CD1c-positive myeloid dendritic cell (primary cell): ENCODE data around the gene NOSIP.

Experiments used
- DNase-seq: peaks from one replicate; pipeline ENCODE4 v3.0.0-alpha.2; 2016; ENCODE audit errors: extremely low spot score

NOSIP gene

DNA sequence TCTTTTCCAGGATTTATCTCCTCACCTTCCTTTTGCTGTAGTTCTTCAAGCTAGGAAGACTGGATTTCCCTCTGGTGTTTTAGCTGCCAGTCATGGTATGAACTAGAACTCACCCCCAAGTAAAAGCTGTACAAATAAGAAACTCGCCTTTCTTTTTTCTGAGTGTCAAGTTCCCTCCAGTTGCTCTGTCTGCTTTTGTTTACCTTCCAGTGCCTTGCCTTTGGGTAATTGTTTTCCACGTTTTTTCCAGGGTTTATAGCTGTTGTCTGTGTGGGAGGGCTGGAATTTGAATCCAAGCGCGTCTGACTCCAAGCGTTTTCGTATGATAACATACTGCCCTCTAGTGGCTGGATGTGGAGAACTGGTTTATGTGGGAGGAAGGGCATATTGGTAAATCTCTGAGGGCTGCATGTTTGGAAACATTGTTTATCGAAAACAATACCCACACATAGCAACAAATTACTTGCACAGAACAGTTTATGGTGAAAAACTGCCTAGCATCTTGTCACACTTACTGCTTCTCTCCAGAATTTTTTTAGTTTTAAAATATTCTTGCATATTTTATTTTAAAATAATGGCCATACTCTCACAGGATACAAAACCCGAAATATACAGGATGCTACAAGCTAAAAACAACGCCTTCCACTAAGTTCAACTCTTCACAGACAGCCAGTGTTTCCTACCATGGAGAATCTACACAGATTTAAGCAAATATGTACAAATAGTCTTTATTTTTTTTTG, 33.4 kb downstream of the NOSIP start:
- DNase-seq: peak; percentile 94

DNA sequence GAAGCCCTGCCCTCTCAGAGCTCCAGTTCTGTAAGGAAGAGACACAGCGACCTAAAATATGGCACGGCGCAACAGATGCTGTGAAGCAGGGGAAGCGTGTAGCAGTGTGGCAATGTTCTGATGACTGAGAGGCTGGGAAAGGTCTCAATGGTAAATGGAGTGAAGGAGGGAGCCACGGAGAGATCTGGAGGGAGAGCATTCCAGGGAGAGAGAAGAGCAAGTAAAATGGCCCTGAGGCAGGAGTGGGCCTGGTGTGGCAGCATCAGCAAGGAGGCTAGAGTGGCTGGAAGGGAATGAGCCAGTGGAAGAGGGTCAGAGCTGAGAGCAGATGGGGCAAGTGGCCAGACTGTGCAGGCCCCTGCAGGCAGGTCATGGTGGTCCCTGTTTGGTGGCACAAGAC, 36.2 kb downstream of the NOSIP start:
- DNase-seq: no peak

- DNase-seq: no peak
Measured at GRCh38 chr19:49543032-49543431, 37.3 kb downstream of the NOSIP start.

- no peak for DNase-seq
Measured at GRCh38 chr19:49542446-49542845, 37.9 kb downstream of the NOSIP start.

- no peak for DNase-seq
Measured at GRCh38 chr19:49541914-49542313, 38.4 kb downstream of the NOSIP start.

- no peak for DNase-seq
Measured at GRCh38 chr19:49539192-49539952, 41.0 kb downstream of the NOSIP start.

GRCh38 chr19:49538643-49539042, 41.7 kb downstream of the NOSIP start:
- DNase-seq: no peak

- DNase-seq: no peak
Measured at GRCh38 chr19:49536921-49537462, 43.4 kb downstream of the NOSIP start.

- no peak for DNase-seq
Measured at GRCh38 chr19:49534632-49535385, 45.5 kb downstream of the NOSIP start.

DNA sequence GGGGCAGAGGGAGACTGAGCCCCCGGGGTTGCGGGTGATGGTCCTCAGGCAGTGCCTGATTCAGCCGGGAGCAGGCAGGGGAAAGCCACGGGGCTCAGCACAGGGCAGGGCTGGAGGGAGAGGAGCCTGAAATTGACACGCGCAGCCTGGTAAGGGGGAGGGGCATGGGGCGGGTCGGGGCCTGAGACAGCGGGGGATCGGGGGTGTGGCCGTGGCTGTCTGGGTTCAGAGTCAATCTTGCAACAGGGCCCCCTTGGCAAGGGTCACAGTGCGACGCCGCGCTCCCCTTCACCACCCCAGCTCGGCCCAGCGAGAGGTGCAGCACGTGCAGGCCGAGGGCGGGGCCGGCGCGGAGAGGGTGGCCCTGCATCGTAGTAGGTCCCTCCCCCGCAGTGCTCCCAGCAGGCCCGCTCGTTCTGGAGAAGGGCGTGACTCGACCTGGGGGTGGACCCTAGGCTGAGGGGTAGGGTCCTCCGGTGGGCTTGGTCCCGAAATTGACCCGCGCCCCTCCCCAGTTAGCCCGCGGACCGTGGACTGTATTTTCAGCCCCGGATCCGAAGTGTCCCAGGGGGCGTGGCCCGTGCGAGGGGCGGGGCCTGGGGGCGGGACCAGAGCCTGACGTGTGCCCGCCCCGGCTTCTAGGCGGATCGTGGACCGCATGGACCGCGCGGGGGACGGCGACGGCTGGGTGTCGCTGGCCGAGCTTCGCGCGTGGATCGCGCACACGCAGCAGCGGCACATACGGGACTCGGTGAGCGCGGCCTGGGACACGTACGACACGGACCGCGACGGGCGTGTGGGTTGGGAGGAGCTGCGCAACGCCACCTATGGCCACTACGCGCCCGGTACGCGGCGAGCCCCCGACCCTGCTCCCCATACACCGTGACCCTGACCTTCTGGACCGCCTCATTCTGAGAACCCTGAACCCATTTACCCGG, 46.5 kb downstream of the NOSIP start:
- peak; percentile 86 for DNase-seq

DNA sequence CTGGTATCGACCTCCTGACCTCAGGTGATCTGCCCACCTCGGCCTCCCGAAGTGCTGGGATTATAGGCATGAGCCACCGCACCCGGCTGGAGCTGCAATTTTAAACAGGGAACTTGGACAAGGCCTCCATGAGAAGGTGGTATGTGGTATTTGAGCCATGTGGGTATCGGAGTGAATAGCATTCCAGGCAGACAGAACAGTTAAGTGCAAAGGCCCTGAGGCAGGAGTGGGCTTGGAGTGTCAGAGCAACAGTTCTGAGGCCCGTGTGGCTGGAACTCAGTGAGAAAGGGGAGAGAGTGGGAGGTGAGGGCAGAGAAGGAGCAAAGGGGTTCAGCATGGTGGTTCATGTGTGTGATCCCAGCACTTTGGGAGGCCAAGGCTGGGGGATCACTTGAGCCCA, 49.6 kb downstream of the NOSIP start:
- DNase-seq: no peak

- DNase-seq: no peak
Measured at GRCh38 chr19:49528211-49528771, 52.1 kb downstream of the NOSIP start.

DNA sequence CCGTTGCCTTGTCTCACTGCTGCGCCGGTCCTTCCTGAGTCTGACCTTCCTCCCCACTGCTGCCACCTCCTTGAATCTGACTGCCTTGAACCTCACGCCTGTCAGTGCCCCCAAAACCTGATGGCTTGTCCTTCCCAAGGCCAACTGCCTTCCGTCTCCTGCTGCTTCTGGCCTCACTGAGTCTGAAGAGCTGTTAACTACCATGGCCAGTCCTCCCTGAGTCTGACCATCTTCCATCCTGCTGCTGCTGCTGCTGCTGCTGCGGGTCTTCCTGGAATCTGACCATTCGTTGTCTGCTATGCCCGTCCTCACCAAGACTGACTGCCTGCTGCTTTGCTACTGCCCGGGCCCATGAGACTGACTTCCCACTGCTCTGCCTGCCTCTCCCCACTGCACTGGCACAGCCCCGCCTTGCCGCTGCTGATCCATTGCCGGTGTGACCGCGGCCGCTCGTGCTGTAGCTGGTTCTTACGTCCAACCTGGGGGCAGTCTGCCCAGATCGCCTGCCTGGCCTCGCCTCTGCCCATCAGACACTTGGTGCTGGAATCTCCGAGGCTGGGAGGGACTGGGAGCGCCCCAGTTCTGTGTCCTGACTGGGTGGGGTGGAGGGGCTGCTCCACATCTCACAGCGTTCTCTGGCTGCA, 55.4 kb downstream of the NOSIP start:
- DNase-seq: no peak

- no peak for DNase-seq
Measured at GRCh38 chr19:49520705-49521319, 59.5 kb downstream of the NOSIP start.

DNA sequence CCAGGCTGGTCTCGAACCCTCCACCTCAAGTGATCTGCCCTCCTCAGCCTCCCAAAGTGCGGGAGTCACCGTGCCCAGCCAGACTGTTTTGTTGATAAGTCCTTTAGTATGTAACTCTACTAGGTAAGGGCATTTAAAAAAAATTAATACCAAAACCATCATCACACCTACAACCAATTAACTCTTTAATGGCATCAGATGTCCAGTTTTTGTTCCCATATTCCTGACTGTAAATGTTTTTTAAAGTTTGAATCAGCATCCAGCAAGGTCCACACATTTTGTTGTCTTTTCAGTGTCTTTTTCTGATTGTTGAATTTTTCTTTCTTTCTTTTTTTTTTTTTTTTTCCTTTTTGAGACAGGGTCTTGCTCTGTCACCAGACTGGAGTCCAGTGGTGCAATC, 62.3 kb downstream of the NOSIP start:
- DNase-seq: no peak

- peak; percentile 95 for DNase-seq
Measured at GRCh38 chr19:49515767-49516166, 64.6 kb downstream of the NOSIP start.

DNA sequence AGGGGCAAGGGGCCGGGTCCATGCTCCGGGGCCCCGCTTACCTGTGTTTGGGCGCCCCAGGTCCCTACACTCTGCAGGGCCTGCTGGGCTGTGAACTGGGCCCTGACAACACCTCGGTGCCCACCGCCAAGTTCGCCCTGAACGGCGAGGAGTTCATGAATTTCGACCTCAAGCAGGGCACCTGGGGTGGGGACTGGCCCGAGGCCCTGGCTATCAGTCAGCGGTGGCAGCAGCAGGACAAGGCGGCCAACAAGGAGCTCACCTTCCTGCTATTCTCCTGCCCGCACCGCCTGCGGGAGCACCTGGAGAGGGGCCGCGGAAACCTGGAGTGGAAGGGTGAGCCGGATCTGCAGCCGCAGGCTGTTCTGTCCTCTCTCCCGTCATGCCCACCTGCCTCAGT, 66.2 kb downstream of the NOSIP start:
- no peak for DNase-seq

GRCh38 chr19:49513746-49514118, 66.6 kb downstream of the NOSIP start:
- no peak for DNase-seq

DNA sequence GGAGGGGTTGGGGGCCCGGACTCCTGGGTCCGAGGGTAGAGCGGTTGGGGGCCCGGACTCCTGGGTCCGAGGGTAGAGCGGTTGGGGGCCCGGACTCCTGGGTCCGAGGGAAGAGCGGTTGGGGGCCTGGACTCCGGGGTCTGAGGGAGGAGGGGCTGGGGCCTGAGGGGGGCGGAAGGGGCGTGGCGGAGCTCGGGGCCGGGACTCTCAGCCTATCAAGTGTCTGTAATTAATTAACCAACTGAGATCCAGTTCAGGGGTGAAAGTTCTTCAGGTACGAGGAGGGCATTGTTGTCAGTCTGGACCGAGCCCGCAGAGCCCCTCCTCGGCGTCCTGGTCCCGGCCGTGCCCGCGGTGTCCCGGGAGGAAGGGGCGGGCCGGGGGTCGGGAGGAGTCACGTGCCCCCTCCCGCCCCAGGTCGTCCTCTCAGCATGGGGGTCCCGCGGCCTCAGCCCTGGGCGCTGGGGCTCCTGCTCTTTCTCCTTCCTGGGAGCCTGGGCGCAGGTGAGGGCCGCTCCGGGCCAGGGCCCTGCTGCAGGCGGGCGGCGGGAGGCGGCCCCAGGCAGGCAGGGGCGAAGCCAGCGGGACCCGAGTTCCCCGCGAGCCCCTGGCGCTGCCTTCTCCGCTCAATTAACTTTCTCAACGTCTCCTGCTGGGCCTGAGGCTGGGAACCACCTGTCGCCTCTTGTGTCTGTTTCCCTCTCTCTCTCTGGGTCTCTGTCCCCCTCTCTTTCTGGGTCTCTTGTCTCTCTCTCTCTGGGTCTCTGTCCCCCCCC, 67.2 kb downstream of the NOSIP start:
- no peak for DNase-seq
